Stimulated activated CD4-positive, alpha-beta T cell treated with anti-CD3 and anti-CD28 coated beads, Interleukin-4, amount 100 ng/mL, for 1 hour (primary cell): Measurements from ENCODE around the gene ABCB9.
"Not testable (repeated sequence)": the region's sequence is repeated elsewhere in the genome, so short reads cannot be mapped to it uniquely, and the experiment has no call there.

Source experiments
- DNase-seq: peaks from one replicate; pipeline ENCODE4 v3.0.0-alpha.2; 2020

ABCB9 gene

GRCh38 chr12:122929148-122929538, 37.1 kb downstream of the ABCB9 start:
- DNase-seq: no peak

GRCh38 chr12:122928404-122929147, 37.7 kb downstream of the ABCB9 start:
- DNase-seq: no peak

- DNase-seq: no peak
Observed at GRCh38 chr12:122927756-122928403, 38.4 kb downstream of the ABCB9 start.

DNA sequence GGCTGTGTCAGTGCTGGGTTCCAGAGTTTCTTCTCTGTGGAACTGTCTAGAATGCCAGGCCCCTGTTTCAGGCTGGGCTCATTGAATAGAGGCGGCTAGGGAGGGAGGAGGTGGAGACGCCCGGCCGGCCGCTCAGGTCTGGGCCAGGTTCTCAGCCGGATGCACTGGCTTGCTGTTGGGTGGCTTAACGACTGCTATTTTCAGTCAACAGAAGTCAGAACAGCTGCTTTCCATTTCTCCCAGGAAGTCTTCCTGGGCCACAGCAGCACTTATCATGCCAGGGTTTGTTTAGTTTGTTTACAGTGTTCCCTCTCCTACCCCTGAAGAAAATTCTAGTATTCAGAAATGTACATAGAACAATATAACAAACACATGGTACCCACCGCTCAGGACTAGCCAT, 44.3 kb downstream of the ABCB9 start:
- DNase-seq: no peak

DNA sequence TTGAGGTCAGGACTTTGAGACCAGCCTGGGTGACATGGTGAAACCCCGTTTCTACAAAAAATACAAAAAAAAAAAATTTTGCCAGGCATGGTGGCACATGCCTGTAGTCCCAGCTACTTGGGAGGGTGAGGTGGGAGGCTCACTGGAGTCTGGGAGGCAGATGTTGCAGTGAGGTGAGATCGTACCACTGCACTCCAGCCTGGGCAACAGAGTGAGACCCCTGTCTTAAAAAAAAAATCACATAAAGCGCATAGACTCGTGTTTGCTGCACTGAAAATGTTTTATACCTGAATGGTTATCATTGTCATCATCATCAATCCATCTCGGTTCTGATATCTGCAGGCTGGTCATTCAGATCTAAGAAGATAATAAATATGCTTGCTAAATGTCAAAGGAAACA, 45.6 kb downstream of the ABCB9 start:
- no peak for DNase-seq

DNA sequence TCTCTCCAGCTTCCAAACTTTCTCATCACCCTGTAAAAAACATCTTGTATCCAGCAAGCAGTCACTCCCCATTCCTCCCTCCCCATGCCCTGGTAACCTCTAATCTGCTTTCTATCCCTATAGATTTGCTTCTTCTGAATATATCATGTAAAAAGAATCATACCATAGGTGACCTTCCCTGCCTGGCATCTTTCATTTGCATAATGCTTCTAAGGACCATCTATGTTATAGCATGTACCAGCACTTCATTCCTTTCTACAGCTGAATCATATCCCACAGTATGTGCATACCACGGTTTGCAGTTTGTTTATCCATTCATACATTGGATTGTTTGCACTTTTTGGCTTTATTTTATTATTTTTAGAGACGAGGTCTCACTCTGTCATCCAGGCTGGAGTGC, 47.4 kb downstream of the ABCB9 start:
- no peak for DNase-seq

GRCh38 chr12:122917507-122918121, 48.6 kb downstream of the ABCB9 start:
- DNase-seq: no peak

- DNase-seq: no peak
Observed at GRCh38 chr12:122909442-122910288, 56.6 kb downstream of the ABCB9 start.

DNA sequence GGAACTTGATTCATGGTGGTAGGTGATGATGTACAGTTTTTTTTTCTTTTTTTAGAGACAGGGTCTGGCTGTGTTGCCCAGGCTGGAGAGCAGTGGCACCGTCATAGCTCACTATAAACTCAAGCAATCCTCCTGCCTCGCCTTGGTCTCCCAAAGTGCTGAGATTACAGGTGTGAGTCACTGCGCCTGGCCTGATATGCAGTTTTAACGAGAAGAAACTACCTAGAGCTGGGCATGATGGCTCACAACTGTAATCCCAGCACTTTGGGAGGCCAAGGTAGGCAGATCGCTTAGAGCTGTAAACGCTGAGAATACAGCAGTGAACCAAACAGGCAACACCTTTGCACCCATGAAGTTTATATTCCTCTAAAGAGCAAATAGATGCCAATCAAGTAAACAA, 57.3 kb downstream of the ABCB9 start:
- DNase-seq: no peak

- DNase-seq: not testable (repeated sequence)
Observed at GRCh38 chr12:122905258-122905657, 61.0 kb downstream of the ABCB9 start.

GRCh38 chr12:122903693-122904034, 62.6 kb downstream of the ABCB9 start:
- no peak for DNase-seq

- no peak for DNase-seq
Observed at GRCh38 chr12:122902854-122903692, 63.2 kb downstream of the ABCB9 start.

- DNase-seq: no peak
Observed at GRCh38 chr12:122899887-122900286, 66.4 kb downstream of the ABCB9 start.

DNA sequence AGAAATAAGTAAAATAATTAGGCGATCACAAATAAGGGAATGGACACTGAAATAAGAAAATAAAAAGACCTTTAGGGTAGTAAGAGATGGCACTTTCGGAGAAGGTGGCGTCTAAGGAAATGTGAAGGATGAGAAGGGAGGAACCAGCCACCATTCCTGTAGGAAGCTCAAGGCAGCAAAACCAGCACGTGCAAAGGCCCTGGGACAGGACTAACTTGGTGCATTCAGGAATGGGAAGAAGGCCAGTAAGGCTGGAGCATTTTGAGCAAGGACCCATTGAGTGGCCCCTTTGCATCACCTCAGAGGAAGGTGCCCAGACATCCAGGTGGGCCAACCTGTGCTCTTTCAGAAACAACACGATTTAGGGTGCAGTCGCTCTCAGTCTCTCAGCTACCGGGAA, 69.6 kb downstream of the ABCB9 start:
- DNase-seq: no peak

- peak; percentile 84 for DNase-seq
Observed at GRCh38 chr12:122895704-122896636, 70.3 kb downstream of the ABCB9 start, which contains the start of gene VPS37B. TSS of gene VPS37B (minus strand) at chr12:122896124. CDS start at chr12:122896062, 62 bp downstream.

- no peak for DNase-seq
Observed at GRCh38 chr12:122895320-122895703, 71.0 kb downstream of the ABCB9 start.

DNA sequence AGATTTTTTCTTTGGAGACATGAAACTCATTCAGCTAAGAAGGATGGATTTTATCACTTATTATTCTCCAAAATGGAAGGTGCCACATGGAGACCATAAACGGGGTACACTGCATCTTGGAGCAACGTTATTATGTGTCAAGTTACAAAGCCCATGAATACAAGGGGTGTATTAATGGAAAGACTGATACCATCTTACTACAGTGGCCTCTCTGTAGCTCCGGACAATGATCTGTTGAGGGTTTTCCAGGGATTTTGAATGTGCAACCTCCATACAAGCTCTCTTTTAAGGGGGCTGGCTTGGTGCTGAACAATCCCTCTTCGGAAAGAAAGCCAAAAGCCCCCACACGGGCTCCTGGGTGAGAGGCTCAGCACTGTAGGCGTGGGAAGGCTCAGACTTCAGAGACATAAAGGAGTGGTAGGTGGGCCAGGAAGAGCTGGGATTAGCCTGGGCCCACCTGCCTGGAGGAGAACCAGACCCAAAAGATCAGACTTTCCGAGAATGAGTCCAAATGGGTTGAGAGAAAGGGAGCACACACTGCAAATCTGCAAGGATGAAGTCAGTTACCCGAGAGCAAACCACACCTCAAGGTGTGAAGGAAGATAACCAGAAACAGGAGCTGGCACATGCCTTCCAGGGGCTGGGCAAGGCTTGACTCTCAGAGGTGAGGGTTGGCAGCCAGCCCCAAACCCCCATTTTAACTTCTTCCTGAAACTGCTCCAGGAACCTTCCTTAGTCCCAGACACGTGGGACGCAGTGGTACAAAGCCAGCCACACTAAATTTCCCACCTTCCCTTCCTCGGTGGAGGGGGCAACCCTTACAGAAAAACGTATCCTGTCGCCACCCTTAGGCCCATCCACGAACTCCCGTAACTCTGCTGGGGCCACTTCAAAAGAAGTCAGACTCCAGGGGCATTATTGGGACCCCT, 71.8 kb downstream of the ABCB9 start:
- no peak for DNase-seq

GRCh38 chr12:122893208-122894153, 72.8 kb downstream of the ABCB9 start:
- DNase-seq: no peak

DNA sequence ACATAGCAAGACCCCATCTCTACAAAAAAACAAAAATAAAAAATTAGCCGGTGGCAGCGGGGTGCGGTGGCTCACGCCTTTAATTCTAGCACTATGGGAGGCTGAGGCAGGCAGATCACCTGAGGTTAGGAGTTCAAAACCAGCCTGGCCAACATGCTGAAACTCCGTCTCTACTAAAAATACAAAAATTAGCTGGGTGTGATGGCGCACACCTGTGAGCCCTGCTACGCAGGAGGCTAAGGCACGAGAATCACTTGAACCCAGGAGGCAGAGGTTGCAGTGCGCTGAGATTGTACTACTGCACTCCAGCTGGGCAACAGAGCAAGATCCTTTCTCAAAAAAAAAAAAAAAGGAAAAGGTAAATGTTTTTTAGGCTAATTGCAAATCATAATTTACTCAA, 73.5 kb downstream of the ABCB9 start:
- not testable (repeated sequence) for DNase-seq
